PC-9 (cell line): ENCODE measurements around the gene PGS1. TPM values are rescaled to one million over a fixed set of nuclear protein-coding genes. Genes with fewer than 3 reads are reported as not detected.

Experiments
- Bru-seq: library from RNA; stranded (reverse); fragments of 400-500 nt; gene quantifications from one replicate; lab custom pipeline; 2021; lab: Mats Ljungman, UMichigan
- BruChase-seq, 2 experiments: library from RNA; stranded (reverse); fragments of 400-500 nt; gene quantifications; one replicate each; lab custom pipeline; 2021; lab: Mats Ljungman, UMichigan
- BruUV-seq: library from RNA; stranded (reverse); fragments of 400-500 nt; replicated peaks from 2 replicates; lab custom pipeline; 2021; lab: Mats Ljungman, UMichigan
- CTCF ChIA-PET: fragments of 300-600 bp; sonication (Branson Sonifier 250); formaldehyde crosslinking; loops from one replicate; lab custom pipeline; 2022; ENCODE audit warnings: antibody characterized with exemption; lab: Charles Lee
- POLR2A ChIA-PET: fragments of 300-600 bp; sonication (Branson Sonifier 250); formaldehyde crosslinking; loops from one replicate; lab custom pipeline; 2022; ENCODE audit warnings: antibody characterized with exemption; ENCODE audit not compliant: unreplicated experiment; lab: Charles Lee
- DNase-seq, 2 experiments: peaks; one replicate each; pipeline versions ENCODE4 v3.0.0 to v3.0.0-alpha.2; 2015 to 2022; ENCODE audit warnings: mixed read lengths in 1 of 2
- H2AFZ ChIP-seq: fragments of 200-600 bp; sonication (generic); 2 replicates; pipeline ENCODE4 v1.8.1; 2017; ENCODE audit warnings: antibody characterized with exemption
- H3F3A ChIP-seq: fragments of 200-600 bp; sonication (generic); 2 replicates; pipeline ENCODE4 v1.8.1; 2017; ENCODE audit warnings: antibody characterized with exemption, mild to moderate bottlenecking, low read depth; ENCODE audit not compliant: insufficient read depth
- H3K27ac ChIP-seq: fragments of 200-600 bp; sonication (generic); 2 replicates; pipeline ENCODE4 v1.6.1; 2016; ENCODE audit warnings: mixed run types
- H3K27me3 ChIP-seq: fragments of 200-600 bp; sonication (generic); 2 replicates; pipeline ENCODE4 v1.6.1; 2016; ENCODE audit warnings: low read depth, mixed run types; ENCODE audit not compliant: insufficient read depth
- H3K36me3 ChIP-seq: fragments of 200-600 bp; sonication (generic); 2 replicates; pipeline ENCODE4 v1.6.1; 2016; ENCODE audit warnings: low read depth, mixed run types
- H3K4me1 ChIP-seq: fragments of 200-600 bp; sonication (generic); replicated peaks from 2 replicates; pipeline ENCODE4 v1.6.1; 2016; ENCODE audit warnings: mixed run types; ENCODE audit not compliant: insufficient read depth
- H3K4me2 ChIP-seq: fragments of 200-600 bp; sonication (generic); 2 replicates; pipeline ENCODE4 v1.6.1; 2017; ENCODE audit warnings: mixed run types
- H3K4me3 ChIP-seq: fragments of 200-600 bp; sonication (generic); 2 replicates; pipeline ENCODE4 v1.6.1; 2016; ENCODE audit warnings: mixed run types
- H3K79me2 ChIP-seq: fragments of 200-600 bp; sonication (generic); 2 replicates; pipeline ENCODE4 v1.6.1; 2017; ENCODE audit warnings: low read depth, mixed run types
- H3K9me2 ChIP-seq: fragments of 200-600 bp; sonication (generic); 2 replicates; pipeline ENCODE4 v1.8.1; 2017; ENCODE audit warnings: mild to moderate bottlenecking; ENCODE audit not compliant: insufficient read depth
- H3K9me3 ChIP-seq: fragments of 200-600 bp; sonication (generic); 2 replicates; pipeline ENCODE4 v1.8.1; 2016; ENCODE audit warnings: low read depth; ENCODE audit not compliant: insufficient read depth
- H4K20me1 ChIP-seq: fragments of 200-600 bp; sonication (generic); 2 replicates; pipeline ENCODE4 v1.8.1; 2017; ENCODE audit not compliant: insufficient read depth
- EZH2 ChIP-seq: fragments of 200-600 bp; sonication (generic); IDR thresholded peaks from 2 replicates; pipeline ENCODE4 v1.8.0; 2017; ENCODE audit warnings: antibody characterized with exemption, low read depth
- intact Hi-C: fragments of 100-400 bp; cut with micrococcal nuclease; formaldehyde crosslinking; loops from one replicate; pipeline ENCODE4 v1.10.0; 2022; ENCODE audit not compliant: unreplicated experiment
- long read RNA-seq: library from polyadenylated mRNA; stranded (forward); transcript quantifications from one replicate; pipeline ENCODE4 v2.0.0, GENCODE V29; 2022
- total RNA-seq: library from RNA; stranded (reverse); gene quantifications from 2 replicates; pipeline ENCODE4 v1.2.3, GENCODE V29; 2021
- TF ChIP-seq, protein P1 (sequence below): fragments of 200-600 bp; sonication (generic); conservative IDR thresholded peaks from 2 replicates; pipeline ENCODE4 v1.6.1; 2017; ENCODE audit warnings: mixed run types, antibody characterized with exemption, mild to moderate bottlenecking, moderate library complexity

PGS1 gene, protein sequence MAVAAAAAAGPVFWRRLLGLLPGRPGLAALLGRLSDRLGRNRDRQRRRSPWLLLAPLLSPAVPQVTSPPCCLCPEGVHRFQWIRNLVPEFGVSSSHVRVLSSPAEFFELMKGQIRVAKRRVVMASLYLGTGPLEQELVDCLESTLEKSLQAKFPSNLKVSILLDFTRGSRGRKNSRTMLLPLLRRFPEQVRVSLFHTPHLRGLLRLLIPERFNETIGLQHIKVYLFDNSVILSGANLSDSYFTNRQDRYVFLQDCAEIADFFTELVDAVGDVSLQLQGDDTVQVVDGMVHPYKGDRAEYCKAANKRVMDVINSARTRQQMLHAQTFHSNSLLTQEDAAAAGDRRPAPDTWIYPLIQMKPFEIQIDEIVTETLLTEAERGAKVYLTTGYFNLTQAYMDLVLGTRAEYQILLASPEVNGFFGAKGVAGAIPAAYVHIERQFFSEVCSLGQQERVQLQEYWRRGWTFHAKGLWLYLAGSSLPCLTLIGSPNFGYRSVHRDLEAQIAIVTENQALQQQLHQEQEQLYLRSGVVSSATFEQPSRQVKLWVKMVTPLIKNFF
- total RNA-seq (37.7 and 40.2 TPM in 2 replicates), Bru-seq, nascent RNA (percentile 79 among the genes with signal in this experiment), BruChase-seq, experiment 1, labeled RNA remaining after a 2-hour chase (percentile 78 among the genes with signal in this experiment), BruChase-seq, experiment 2, labeled RNA remaining after a 6-hour chase (percentile 66 among the genes with signal in this experiment)
- long read RNA-seq, transcript PGS1-201 (10 exons, 2,201 nt) = major isoform, 43 of 81 reads
- long read RNA-seq, partial matches to known transcripts = 3 of 81 reads
- long read RNA-seq, other reads (novel, unspliced or antisense) = 35 of 81 reads

DNA sequence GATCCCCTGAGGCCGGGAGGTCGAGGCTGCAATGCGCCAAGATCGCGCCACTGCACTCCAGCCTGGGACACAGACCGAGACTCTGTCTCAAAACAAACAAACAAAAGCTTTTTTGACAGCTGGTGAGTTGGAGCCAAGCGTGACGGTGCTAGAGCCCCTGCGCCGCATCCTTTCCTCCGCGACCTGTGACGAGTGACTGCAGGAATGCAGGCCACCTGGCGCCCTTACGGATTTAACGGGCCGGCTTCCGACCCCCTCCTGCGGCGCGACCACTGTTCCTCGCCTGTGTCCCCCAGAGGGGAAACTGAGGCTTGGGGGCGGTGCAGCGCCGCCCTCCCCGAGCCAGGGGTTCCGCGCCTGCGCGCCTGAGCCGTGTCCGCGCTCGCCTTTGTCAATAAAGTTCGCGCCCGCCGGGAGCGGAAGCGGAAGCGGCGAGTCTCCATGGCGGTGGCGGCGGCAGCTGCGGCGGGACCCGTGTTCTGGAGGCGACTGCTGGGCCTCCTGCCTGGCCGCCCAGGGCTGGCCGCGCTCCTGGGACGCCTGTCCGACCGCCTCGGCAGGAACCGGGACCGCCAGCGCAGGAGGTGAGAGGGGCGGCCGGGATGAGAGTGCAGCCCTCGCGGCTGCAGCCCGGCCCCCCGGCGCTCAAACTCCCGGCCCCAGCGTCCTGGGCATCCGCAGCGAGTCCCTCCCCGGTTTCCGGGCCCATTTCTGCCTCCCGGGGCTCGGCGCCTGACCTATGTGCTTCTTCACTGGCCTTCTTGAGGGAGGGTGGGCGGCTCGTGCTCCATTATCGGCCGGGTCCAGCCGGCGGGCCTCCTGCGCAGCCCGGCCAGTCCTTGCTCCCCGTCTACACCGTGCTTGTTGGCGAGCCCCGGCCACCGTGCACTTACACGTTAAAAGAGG lies at the start of gene PGS1:
Gene PGS1 (plus strand): TSS at position 425 of the 906 bp plus-strand sequence. CDS start 17 bp downstream, at position 442.
- peak within 1 kb of the TSS; percentile 86 for H3K4me2 ChIP-seq
- H3K79me2 ChIP-seq = peaks cover 48% of the 10 kb centered on the region
- TSS peak; percentile 52 for BruUV-seq
- CTCF ChIA-PET = no interaction called here
- no peaks in the 10 kb centered on the region for H3K27me3 ChIP-seq
- no peaks in the 10 kb centered on the region for H3K36me3 ChIP-seq
- peak within 1 kb of the TSS; percentile 75 for H3K27ac ChIP-seq
- H3F3A ChIP-seq = peaks cover 20% of the 10 kb centered on the region; the same call in 1 of the 2 replicates
- peak within 1 kb of the TSS; percentile 78 for H3K4me3 ChIP-seq
- H3K4me1 ChIP-seq = peaks cover 40% of the 10 kb centered on the region
- peaks cover 23% of the 10 kb centered on the region; the same call in 1 of the 2 replicates for H4K20me1 ChIP-seq
- TF ChIP-seq, protein P1, sequence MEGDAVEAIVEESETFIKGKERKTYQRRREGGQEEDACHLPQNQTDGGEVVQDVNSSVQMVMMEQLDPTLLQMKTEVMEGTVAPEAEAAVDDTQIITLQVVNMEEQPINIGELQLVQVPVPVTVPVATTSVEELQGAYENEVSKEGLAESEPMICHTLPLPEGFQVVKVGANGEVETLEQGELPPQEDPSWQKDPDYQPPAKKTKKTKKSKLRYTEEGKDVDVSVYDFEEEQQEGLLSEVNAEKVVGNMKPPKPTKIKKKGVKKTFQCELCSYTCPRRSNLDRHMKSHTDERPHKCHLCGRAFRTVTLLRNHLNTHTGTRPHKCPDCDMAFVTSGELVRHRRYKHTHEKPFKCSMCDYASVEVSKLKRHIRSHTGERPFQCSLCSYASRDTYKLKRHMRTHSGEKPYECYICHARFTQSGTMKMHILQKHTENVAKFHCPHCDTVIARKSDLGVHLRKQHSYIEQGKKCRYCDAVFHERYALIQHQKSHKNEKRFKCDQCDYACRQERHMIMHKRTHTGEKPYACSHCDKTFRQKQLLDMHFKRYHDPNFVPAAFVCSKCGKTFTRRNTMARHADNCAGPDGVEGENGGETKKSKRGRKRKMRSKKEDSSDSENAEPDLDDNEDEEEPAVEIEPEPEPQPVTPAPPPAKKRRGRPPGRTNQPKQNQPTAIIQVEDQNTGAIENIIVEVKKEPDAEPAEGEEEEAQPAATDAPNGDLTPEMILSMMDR = no peak
- TF ChIP-seq EZH2 = no peak
- intact Hi-C loops = no loop called here
- peak in 1 of 2 experiments; percentile 70 for DNase-seq
- H3K9me2 ChIP-seq = no peaks in the 10 kb centered on the region
- H2AFZ ChIP-seq = peak within 1 kb of the TSS; percentile 94
- no peaks in the 10 kb centered on the region for H3K9me3 ChIP-seq
- POLR2A ChIA-PET = interaction anchor here (0.8 kb wide), 1 partner anchor 9 kb away, joined by 4 read pairs; no protein-coding TSS in a partner anchor

DNA sequence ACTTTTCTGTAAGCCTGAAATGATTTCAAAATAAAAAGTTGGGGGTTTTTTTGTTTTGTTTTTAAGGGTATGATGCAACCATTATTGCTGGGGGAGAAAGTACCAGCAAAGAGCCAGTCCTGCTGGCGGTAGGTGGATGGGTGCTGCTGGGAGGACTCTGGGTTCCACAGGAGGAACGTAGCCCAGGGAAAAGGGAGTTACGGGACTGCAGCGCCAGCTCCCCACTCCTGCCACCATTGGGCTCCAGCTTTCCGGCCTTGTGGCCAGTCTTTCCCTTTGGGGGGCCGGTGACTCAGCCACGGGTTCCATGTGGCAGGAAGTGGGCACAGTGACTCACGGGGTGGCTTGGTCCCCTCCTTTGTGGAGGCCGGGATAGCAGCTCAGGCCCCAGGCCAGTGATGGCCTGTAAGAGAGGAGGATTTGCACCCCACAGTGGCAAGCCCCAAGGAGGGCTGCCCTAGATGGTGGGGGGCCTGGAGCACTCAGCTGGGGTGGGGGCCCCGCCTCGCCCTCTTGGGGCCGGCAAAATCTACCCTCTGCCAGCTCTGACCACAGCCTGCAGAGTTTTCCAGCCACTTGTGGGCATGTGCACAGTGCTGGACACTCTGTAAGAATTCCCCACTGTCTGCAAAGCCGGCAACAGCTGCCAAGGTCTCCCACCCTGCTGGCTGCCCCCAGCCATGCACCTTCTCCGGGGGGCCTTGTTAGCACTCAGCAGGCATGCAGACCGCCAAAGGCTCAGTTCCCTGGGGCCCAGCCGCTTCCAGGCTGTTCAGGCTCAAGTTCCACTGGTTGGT lies 49.0 kb upstream of the PGS1 start:
- H3K36me3 ChIP-seq = no peaks in the 10 kb centered on the region
- intact Hi-C loops = loop anchor here (1.0 kb wide), 1 partner anchor 39 kb away; no protein-coding TSS in a partner anchor
- POLR2A ChIA-PET = interaction anchor here (0.5 to 0.6 kb wide), 2 partner anchors 14 to 40 kb away, joined by 15 to 19 read pairs; no protein-coding TSS in a partner anchor
- H3K4me1 ChIP-seq = peaks cover 63% of the 10 kb centered on the region
- no peak overlapping the region for H3K4me3 ChIP-seq
- H3K27me3 ChIP-seq = no peaks in the 10 kb centered on the region
- peak; percentile 70 to 81 for DNase-seq
- H3K4me2 ChIP-seq = peak overlapping the region; percentile 69
- BruUV-seq = no TSS peak
- CTCF ChIA-PET = interaction anchor here (1.2 kb wide), 1 partner anchor 12 kb away, joined by 5 read pairs; no protein-coding TSS in a partner anchor
- H3K9me3 ChIP-seq = no peaks in the 10 kb centered on the region
- no peaks in the 10 kb centered on the region for H3K9me2 ChIP-seq
- H4K20me1 ChIP-seq = no peaks in the 10 kb centered on the region
- H2AFZ ChIP-seq = no peak overlapping the region
- TF ChIP-seq, protein P1 = no peak
- TF ChIP-seq EZH2 = no peak
- peaks cover 45% of the 10 kb centered on the region for H3F3A ChIP-seq
- no peaks in the 10 kb centered on the region for H3K79me2 ChIP-seq
- peak overlapping the region; percentile 96 for H3K27ac ChIP-seq
